Ovary (tissue), 3 donors: Measurements from ENCODE around the gene RNGTT.

Source experiments
- CTCF ChIP-seq, 3 donors: fragments of 450-650 bp in 2 of 3; fragments of 200-600 bp in 1 of 3; IDR thresholded peaks; one replicate each; pipeline versions ENCODE4 v1.5.1 to v1.8.0; 2016 to 2022; ENCODE audit warnings: antibody characterized with exemption in 3 of 3, mild to moderate bottlenecking in 1 of 3
- EP300 ChIP-seq: sonication (generic); formaldehyde crosslinking; IDR thresholded peaks from one replicate; pipeline ENCODE4 v1.6.1; 2017; ENCODE audit warnings: antibody characterized with exemption
- POLR2A ChIP-seq: fragments of 450-650 bp; IDR thresholded peaks from one replicate; pipeline ENCODE4 v1.6.1; 2017; ENCODE audit warnings: antibody characterized with exemption, mild to moderate bottlenecking, moderate library complexity
- donor health status: DM: no; HTN: no; CAD: no.

GRCh38 chr6:88567696-88568095 is 395.7 kb downstream of the RNGTT start:
- TF ChIP-seq CTCF (IDR thresholded peaks at IDR 0.05) (no peak), POLR2A (no peak), EP300 (no peak)
